ENCODE measurements around the gene ASTN1.

The ASTN1 gene

GRCh38 chr1:176976771-176977170 is 187.7 kb downstream of the ASTN1 start:
- DNase-seq: no peak

- no peak for DNase-seq
Observed at GRCh38 chr1:176976225-176976624, 188.3 kb downstream of the ASTN1 start.

GRCh38 chr1:176964687-176965086 is 199.8 kb downstream of the ASTN1 start:
- DNase-seq: no peak

- DNase-seq: no peak
Observed at GRCh38 chr1:176963181-176963580, 201.3 kb downstream of the ASTN1 start.

- no peak for DNase-seq
Observed at GRCh38 chr1:176961678-176962077, 202.8 kb downstream of the ASTN1 start.

- DNase-seq: no peak
Observed at GRCh38 chr1:176959191-176959820, 205.2 kb downstream of the ASTN1 start.

GRCh38 chr1:176957603-176958002 is 206.9 kb downstream of the ASTN1 start:
- no peak for DNase-seq

- no peak for DNase-seq
Observed at GRCh38 chr1:176954242-176954641, 210.3 kb downstream of the ASTN1 start.

GRCh38 chr1:176950736-176951324 is 213.7 kb downstream of the ASTN1 start:
- DNase-seq: no peak

- DNase-seq: no peak
Observed at GRCh38 chr1:176949033-176949662, 215.4 kb downstream of the ASTN1 start.

- DNase-seq: no peak
Observed at GRCh38 chr1:176944606-176945005, 219.9 kb downstream of the ASTN1 start.

GRCh38 chr1:176943783-176944182 is 220.7 kb downstream of the ASTN1 start:
- no peak for DNase-seq

GRCh38 chr1:176942346-176942745 is 222.2 kb downstream of the ASTN1 start:
- no peak for DNase-seq

- no peak for DNase-seq
Observed at GRCh38 chr1:176939993-176940392, 224.5 kb downstream of the ASTN1 start.

- no peak for DNase-seq
Observed at GRCh38 chr1:176938375-176938774, 226.1 kb downstream of the ASTN1 start.

- DNase-seq: no peak
Observed at GRCh38 chr1:176934370-176934769, 230.1 kb downstream of the ASTN1 start.

GRCh38 chr1:176932114-176933104 is 232.1 kb downstream of the ASTN1 start:
- DNase-seq: no peak

- no peak for DNase-seq
Observed at GRCh38 chr1:176931526-176931925, 233.0 kb downstream of the ASTN1 start.

- no peak for DNase-seq
Observed at GRCh38 chr1:176926330-176927086, 238.0 kb downstream of the ASTN1 start.

GRCh38 chr1:176925223-176925622 is 239.3 kb downstream of the ASTN1 start:
- no peak for DNase-seq

- no peak for DNase-seq
Observed at GRCh38 chr1:176923283-176923682, 241.2 kb downstream of the ASTN1 start.

Measured in left hindlimb (tissue), 1 donor.